Chondrocyte (in vitro differentiated cells): ENCODE results near the gene C2CD4D. TPM values are rescaled to one million over a fixed set of nuclear protein-coding genes. Genes with fewer than 3 reads are reported as not detected.

Experiments used
- DNase-seq: peaks from one replicate; pipeline ENCODE4 v3.0.0; 2021; ENCODE audit warnings: mixed read lengths, low spot score
- H3K27ac Mint-ChIP-seq: one replicate; pipeline ENCODE4 v1.8.0; 2021; ENCODE audit warnings: mild to moderate bottlenecking, moderate library complexity, mixed read lengths; ENCODE audit not compliant: unreplicated experiment
- H3K27me3 Mint-ChIP-seq: 2 replicates; pipeline ENCODE4 v1.8.0; 2021; ENCODE audit warnings: low read depth, mixed read lengths
- H3K36me3 Mint-ChIP-seq: 2 replicates; pipeline ENCODE4 v1.8.0; 2021; ENCODE audit warnings: low read depth, mixed read lengths
- H3K4me1 Mint-ChIP-seq: 2 replicates; pipeline ENCODE4 v1.8.0; 2021; ENCODE audit warnings: low read depth, mild to moderate bottlenecking, mixed read lengths
- H3K4me3 Mint-ChIP-seq: one replicate; pipeline ENCODE4 v1.8.0; 2021; ENCODE audit warnings: mild to moderate bottlenecking, moderate library complexity, mixed read lengths; ENCODE audit not compliant: unreplicated experiment
- H3K9me3 Mint-ChIP-seq: 2 replicates; pipeline ENCODE4 v1.8.0; 2021; ENCODE audit warnings: low read depth, mixed read lengths
- total RNA-seq: library from RNA; stranded (reverse); gene quantifications from 3 replicates; pipeline ENCODE4 v1.2.1, GENCODE V29; 2021
- TF ChIP-seq, protein P1 (sequence below): fragments of 200-600 bp; sonication (generic); IDR thresholded peaks from 2 replicates; pipeline ENCODE4 v1.5.0; 2021; ENCODE audit warnings: antibody characterized with exemption, mild to moderate bottlenecking, moderate library complexity

Gene C2CD4D
- total RNA-seq, 1 donor from 2014 or later: not detected

DNA sequence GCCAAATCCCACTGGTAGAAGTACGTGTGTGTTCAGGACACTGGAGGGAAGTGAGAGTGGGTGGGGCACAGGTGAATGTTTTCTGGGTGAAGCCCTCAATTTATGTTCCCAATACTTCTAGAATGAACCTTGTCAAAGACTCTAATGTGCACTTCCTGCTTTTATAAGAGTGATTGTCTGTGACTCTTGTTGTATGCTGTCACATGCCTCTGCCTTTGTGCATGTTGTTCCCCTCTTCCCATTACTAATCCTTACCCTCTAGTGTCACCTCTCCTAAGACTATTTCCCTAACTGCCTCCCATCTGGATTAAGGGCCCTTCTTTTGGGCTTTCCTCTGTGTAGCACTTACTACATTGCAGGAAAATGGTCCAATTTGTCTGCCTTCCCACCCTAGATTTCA, 31.9 kb downstream of the C2CD4D start:
- Mint-ChIP-seq H3K9me3 (no peaks in the 10 kb centered on the region), H3K27ac (no peak overlapping the region), H3K4me3 (no peak overlapping the region), H3K27me3 (peaks cover 62% of the 10 kb centered on the region), H3K4me1 (no peaks in the 10 kb centered on the region), H3K36me3 (no peaks in the 10 kb centered on the region)
- TF ChIP-seq, protein P1, sequence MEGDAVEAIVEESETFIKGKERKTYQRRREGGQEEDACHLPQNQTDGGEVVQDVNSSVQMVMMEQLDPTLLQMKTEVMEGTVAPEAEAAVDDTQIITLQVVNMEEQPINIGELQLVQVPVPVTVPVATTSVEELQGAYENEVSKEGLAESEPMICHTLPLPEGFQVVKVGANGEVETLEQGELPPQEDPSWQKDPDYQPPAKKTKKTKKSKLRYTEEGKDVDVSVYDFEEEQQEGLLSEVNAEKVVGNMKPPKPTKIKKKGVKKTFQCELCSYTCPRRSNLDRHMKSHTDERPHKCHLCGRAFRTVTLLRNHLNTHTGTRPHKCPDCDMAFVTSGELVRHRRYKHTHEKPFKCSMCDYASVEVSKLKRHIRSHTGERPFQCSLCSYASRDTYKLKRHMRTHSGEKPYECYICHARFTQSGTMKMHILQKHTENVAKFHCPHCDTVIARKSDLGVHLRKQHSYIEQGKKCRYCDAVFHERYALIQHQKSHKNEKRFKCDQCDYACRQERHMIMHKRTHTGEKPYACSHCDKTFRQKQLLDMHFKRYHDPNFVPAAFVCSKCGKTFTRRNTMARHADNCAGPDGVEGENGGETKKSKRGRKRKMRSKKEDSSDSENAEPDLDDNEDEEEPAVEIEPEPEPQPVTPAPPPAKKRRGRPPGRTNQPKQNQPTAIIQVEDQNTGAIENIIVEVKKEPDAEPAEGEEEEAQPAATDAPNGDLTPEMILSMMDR: no peak
- no peak for DNase-seq

DNA sequence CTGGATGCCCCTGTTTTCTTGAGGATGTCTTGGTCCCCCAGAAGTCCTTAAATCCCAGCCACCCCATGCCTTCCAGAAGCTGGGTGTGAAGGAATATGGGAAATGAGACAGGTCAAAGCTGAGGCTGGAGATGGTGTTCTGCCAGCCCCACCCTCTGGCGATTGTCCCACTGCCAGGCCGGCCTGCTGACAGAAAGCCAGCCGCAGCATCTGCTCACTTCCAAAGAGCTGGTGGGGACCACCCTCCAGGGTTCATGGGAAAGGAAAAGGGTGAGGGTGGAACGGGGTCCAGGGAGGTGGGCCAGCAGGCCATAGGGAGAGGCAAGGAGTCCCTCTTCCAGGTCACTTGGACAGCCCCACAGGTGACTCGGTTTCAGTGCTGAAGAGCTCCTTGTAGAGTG, 32.5 kb downstream of the C2CD4D start:
- no peaks in the 10 kb centered on the region for H3K36me3 Mint-ChIP-seq
- TF ChIP-seq, protein P1: no peak
- no peak overlapping the region for H3K27ac Mint-ChIP-seq
- H3K9me3 Mint-ChIP-seq: no peaks in the 10 kb centered on the region
- DNase-seq: no peak
- H3K4me1 Mint-ChIP-seq: no peaks in the 10 kb centered on the region
- H3K4me3 Mint-ChIP-seq: no peak overlapping the region
- peaks cover 59% of the 10 kb centered on the region for H3K27me3 Mint-ChIP-seq

DNA sequence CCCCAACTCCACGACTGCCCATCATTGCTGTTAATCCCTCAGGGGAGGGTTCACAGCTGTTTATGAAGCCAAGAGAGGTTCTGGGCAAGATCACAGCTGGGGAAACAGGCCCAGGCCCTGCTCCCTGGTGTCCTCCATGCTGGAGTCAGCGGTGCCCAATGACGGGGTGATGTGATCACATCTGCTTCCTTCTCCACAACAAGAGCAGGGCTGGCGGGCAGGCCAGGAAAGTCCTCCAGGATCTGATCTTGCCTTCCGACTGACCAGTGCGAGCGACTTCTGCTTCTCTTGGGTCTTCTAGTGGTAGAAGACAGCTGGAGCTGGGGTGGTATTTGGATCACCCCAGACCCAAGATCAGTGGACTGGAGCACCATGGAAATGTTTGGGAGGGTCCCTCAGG, 33.5 kb downstream of the C2CD4D start:
- Mint-ChIP-seq H3K4me3 (no peak overlapping the region), H3K27ac (no peak overlapping the region), H3K27me3 (peaks cover 57% of the 10 kb centered on the region), H3K36me3 (no peaks in the 10 kb centered on the region), H3K9me3 (no peaks in the 10 kb centered on the region), H3K4me1 (no peaks in the 10 kb centered on the region)
- DNase-seq: no peak
- TF ChIP-seq, protein P1: no peak

DNA sequence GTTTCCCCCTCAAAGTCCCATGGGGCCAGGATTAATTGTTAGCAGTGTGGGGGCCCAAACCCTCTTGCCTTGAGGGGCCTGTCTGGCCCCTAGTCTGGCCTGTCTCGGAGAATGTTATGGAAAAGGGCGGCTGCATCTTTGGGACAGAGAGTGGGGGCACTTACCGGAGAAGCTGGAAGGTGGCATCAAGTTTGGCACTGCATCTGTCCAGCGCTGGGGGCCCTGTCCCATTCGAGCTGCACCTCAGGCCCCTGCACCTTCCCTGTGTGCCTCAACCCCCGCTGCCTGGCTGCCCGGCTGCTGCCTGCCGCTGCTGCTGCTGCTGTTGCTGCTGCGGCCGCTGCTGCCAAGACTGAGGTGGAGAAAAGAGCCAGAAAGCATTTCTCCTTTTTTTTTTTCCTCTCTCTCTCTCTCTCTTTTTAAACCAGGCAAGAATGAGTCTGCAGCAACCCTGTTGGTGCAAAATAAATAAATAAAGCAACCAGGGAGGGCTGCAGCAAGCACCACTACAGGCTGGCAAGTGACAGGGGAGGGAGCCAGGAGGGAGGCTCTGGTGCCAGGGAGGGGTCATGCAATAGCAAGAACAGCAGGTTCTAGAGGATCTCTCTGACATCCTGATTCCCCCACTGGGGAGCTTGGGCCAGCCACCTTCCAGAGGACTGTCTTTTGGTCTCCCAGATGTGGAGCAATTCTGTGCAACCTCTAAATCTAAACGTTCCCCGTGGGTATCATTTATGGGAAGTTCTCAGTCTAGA, 34.4 kb downstream of the C2CD4D start, which contains the start of gene LINGO4:
TSS of gene LINGO4 (minus strand) at position 354 of the 755 bp plus-strand sequence. CDS start 2,715 bp downstream, outside the sequence.
- H3K4me1 Mint-ChIP-seq: no peaks in the 10 kb centered on the region
- H3K4me3 Mint-ChIP-seq: no peak within 1 kb of the TSS
- no peak for DNase-seq
- TF ChIP-seq, protein P1: no peak
- no peaks in the 10 kb centered on the region for H3K36me3 Mint-ChIP-seq
- no peaks in the 10 kb centered on the region for H3K9me3 Mint-ChIP-seq
- H3K27ac Mint-ChIP-seq: no peak within 1 kb of the TSS
- peaks cover 55% of the 10 kb centered on the region for H3K27me3 Mint-ChIP-seq

DNA sequence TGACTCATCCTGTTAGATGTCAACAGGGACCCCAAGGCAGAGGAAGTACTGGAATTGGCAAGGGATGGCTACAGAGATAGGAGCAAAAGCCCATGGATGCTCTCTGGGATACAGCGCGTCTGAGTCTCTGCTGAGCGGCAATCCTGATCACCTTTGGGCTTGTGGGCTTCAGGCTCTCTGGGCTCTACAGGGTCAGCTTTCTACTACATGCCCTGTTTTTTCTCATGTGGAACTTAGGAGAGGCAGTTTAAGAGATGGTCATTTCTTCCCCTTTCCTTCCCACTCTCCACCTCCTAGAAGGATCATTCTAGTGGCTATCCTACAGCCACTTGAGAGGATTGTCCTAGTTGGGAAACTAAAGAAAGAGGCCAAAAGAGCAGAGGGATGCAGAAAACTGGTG, 35.7 kb downstream of the C2CD4D start:
- TF ChIP-seq, protein P1: no peak
- no peak for DNase-seq
- Mint-ChIP-seq H3K4me1 (no peaks in the 10 kb centered on the region), H3K27ac (no peak overlapping the region), H3K27me3 (peaks cover 66% of the 10 kb centered on the region), H3K9me3 (no peaks in the 10 kb centered on the region), H3K4me3 (no peak overlapping the region), H3K36me3 (peaks cover 2% of the 10 kb centered on the region)
